ENCODE measurements around the gene RBM25. TPM values are rescaled to one million over a fixed set of nuclear protein-coding genes. Genes with fewer than 3 reads are reported as not detected.

RBM25 gene
- total and polyA plus RNA-seq, 2 donors from 2014 or later = 18.8 to 70.0 TPM

GRCh38 chr14:73133795-73134194 is 75.5 kb downstream of the RBM25 start:
- no peak for FAIRE-seq
- DNase-seq = no peak
- Histone ChIP-seq H3K9me3 (ENCODE audit: control insufficient read depth in 2 of 3, insufficient read depth in 1 of 3, low read length in 3 of 3) (no peaks in the 10 kb centered on the region), H3K4me3 (ENCODE audit: low read length in 3 of 3) (no peak overlapping the region), H3K9ac (ENCODE audit: low read length in 3 of 3) (no peak overlapping the region), H3K4me1 (ENCODE audit: control insufficient read depth in 2 of 3, insufficient read depth in 2 of 3, low read depth in 1 of 3, low read length in 3 of 3) (peaks cover 0 to 13% (median 6%) of the 10 kb centered on the region in 3 donors), H3K36me3 (ENCODE audit: control insufficient read depth in 2 of 3, insufficient read depth in 3 of 3, low read length in 3 of 3) (no peaks in the 10 kb centered on the region), H3K27me3 (ENCODE audit: control insufficient read depth, insufficient read depth, low read length) (no peaks in the 10 kb centered on the region), H3K27ac (ENCODE audit: low read depth in 2 of 2, low read length in 2 of 2) (no peak overlapping the region)
- TF ChIP-seq, protein P1, sequence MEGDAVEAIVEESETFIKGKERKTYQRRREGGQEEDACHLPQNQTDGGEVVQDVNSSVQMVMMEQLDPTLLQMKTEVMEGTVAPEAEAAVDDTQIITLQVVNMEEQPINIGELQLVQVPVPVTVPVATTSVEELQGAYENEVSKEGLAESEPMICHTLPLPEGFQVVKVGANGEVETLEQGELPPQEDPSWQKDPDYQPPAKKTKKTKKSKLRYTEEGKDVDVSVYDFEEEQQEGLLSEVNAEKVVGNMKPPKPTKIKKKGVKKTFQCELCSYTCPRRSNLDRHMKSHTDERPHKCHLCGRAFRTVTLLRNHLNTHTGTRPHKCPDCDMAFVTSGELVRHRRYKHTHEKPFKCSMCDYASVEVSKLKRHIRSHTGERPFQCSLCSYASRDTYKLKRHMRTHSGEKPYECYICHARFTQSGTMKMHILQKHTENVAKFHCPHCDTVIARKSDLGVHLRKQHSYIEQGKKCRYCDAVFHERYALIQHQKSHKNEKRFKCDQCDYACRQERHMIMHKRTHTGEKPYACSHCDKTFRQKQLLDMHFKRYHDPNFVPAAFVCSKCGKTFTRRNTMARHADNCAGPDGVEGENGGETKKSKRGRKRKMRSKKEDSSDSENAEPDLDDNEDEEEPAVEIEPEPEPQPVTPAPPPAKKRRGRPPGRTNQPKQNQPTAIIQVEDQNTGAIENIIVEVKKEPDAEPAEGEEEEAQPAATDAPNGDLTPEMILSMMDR (IDR thresholded peaks at IDR 0.05; ENCODE audit: borderline replicate concordance, extremely low read depth, insufficient read depth) = no peak
- intact Hi-C loops (cut with DNase I) = no loop called here

DNA sequence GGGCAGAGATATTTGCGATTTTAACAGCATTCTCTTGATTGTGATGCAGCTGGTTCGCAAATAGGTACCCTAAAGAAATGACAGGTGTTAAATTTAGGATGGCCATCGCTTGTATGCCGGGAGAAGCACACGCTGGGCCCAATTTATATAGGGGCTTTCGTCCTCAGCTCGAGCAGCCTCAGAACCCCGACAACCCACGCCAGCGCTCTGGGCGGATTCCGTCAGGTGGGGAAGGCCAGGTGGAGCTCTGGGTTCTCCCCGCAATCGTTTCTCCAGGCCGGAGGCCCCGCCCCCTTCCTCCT is 77.7 kb downstream of the RBM25 start:
- DNase-seq (no peak), FAIRE-seq (no peak)
- H3K9ac ChIP-seq (ENCODE audit: low read length in 3 of 3) = peak overlapping the region in 2 of 3 donors; percentile 54 to 65
- TF ChIP-seq, protein P1 (IDR thresholded peaks at IDR 0.05; ENCODE audit: borderline replicate concordance, extremely low read depth, insufficient read depth) = no peak
- peaks cover 0 to 13% (median 6%) of the 10 kb centered on the region in 3 donors for H3K4me1 ChIP-seq (ENCODE audit: control insufficient read depth in 2 of 3, insufficient read depth in 2 of 3, low read depth in 1 of 3, low read length in 3 of 3)
- H3K4me3 ChIP-seq (ENCODE audit: low read length in 3 of 3) = peak overlapping the region; percentile 61 to 76 (median 72)
- H3K36me3 ChIP-seq (ENCODE audit: control insufficient read depth in 2 of 3, insufficient read depth in 3 of 3, low read length in 3 of 3) = no peaks in the 10 kb centered on the region
- intact Hi-C loops (cut with DNase I) = no loop called here
- no peaks in the 10 kb centered on the region for H3K9me3 ChIP-seq (ENCODE audit: control insufficient read depth in 2 of 3, insufficient read depth in 1 of 3, low read length in 3 of 3)
- no peak overlapping the region for H3K27ac ChIP-seq (ENCODE audit: low read depth in 2 of 2, low read length in 2 of 2)
- H3K27me3 ChIP-seq (ENCODE audit: control insufficient read depth, insufficient read depth, low read length) = no peaks in the 10 kb centered on the region

DNA sequence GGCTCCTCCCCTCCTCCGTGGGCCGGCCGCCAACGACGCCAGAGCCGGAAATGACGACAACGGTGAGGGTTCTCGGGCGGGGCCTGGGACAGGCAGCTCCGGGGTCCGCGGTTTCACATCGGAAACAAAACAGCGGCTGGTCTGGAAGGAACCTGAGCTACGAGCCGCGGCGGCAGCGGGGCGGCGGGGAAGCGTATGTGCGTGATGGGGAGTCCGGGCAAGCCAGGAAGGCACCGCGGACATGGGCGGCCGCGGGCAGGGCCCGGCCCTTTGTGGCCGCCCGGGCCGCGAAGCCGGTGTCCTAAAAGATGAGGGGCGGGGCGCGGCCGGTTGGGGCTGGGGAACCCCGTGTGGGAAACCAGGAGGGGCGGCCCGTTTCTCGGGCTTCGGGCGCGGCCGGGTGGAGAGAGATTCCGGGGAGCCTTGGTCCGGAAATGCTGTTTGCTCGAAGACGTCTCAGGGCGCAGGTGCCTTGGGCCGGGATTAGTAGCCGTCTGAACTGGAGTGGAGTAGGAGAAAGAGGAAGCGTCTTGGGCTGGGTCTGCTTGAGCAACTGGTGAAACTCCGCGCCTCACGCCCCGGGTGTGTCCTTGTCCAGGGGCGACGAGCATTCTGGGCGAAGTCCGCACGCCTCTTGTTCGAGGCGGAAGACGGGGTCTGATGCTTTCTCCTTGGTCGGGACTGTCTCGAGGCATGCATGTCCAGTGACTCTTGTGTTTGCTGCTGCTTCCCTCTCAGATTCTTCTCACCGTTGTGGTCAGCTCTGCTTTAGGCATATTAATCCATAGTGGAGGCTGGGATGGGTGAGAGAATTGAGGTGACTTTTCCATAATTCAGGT is 78.3 kb downstream of the RBM25 start, which contains the start of gene PSEN1:
Gene PSEN1 (plus strand): TSS at position 121 of the 839 bp plus-strand sequence. CDS start 11,513 bp downstream, outside the sequence.
- FAIRE-seq = peak; percentile 3
- intact Hi-C loops (cut with DNase I) = no loop called here
- H3K4me1 ChIP-seq (ENCODE audit: control insufficient read depth in 2 of 3, insufficient read depth in 2 of 3, low read depth in 1 of 3, low read length in 3 of 3) = peaks cover 0 to 13% (median 6%) of the 10 kb centered on the region in 3 donors

More for the DNA sequence above, 78.3 kb downstream of the RBM25 start, which contains the start of gene PSEN1:
- peak within 1 kb of the TSS; percentile 68 to 84 (median 73) for H3K9ac ChIP-seq (ENCODE audit: low read length in 3 of 3)
- TF ChIP-seq, protein P1 (IDR thresholded peaks at IDR 0.05; ENCODE audit: borderline replicate concordance, extremely low read depth, insufficient read depth) = no peak
- H3K27ac ChIP-seq (ENCODE audit: low read depth in 2 of 2, low read length in 2 of 2) = peak within 1 kb of the TSS; percentile 93 to 95
- no peaks in the 10 kb centered on the region for H3K27me3 ChIP-seq (ENCODE audit: control insufficient read depth, insufficient read depth, low read length)
- peak; percentile 97 to 98 (median 98) for DNase-seq
- peak within 1 kb of the TSS; percentile 76 to 88 (median 88) for H3K4me3 ChIP-seq (ENCODE audit: low read length in 3 of 3)
- no peaks in the 10 kb centered on the region for H3K36me3 ChIP-seq (ENCODE audit: control insufficient read depth in 2 of 3, insufficient read depth in 3 of 3, low read length in 3 of 3)
- no peaks in the 10 kb centered on the region for H3K9me3 ChIP-seq (ENCODE audit: control insufficient read depth in 2 of 3, insufficient read depth in 1 of 3, low read length in 3 of 3)

Measured in kidney (tissue), 14 donors.